Stimulated activated CD8-positive, alpha-beta memory T cell treated with anti-CD3 and anti-CD28 coated beads, Interleukin-12 subunit alpha, Interleukin-12 subunit beta, amount 100 ng/mL, for 24 hours (primary cell): ENCODE results near the gene PRRT4.

ENCODE experiments used
- DNase-seq: peaks from one replicate; pipeline ENCODE4 v3.0.0-alpha.2; 2020; ENCODE audit errors: extremely low read depth

The PRRT4 gene

DNA sequence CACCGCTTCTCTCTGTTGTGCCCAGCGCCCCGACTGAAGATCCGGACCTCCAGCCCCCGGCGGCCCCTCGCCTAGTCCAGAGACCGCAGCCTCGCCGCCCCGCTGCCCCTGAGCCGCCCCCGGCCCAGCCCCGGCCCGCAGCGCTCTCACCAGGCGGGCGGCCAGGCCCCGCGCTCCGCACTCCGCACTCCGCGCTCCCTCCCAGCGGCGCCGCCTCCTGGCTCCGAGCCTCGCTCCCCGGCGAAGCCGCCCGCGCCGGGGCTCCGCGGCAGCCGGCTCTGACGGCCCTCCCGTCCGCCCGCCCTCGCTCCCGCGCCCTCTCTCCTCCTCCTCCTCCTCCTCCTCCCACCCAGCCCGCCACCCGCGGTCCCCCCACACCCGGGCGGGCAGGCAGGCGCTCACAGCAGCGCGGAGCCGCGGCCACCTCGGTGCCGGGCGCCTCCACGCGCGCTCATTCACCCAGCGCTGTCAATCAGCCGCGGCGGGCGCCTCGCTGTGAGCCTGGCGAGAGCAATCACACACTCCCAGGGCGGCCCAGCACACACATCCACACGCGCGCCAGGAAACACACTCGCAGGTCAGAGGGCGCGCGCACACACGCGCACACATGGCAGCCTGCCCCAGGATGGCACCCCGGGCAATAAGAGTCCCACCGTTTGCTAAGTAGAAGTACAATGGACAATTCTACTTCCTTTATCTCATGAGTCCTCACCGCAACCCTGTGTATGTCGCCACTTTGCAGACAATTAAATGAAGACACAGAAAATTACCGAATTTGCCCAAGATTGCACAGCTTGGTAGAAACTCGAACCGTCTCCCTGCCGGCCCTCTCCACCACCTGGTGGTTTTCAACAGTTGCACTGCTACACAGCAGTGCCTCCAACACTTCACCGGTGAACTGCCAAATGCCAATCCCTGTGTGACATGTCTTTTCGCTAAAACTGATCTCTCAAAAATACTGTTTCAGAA lies at the start of gene PRRT4:
Gene PRRT4 (minus strand): TSS at position 280 of the 969 bp plus-strand sequence.
- no peak for DNase-seq

DNA sequence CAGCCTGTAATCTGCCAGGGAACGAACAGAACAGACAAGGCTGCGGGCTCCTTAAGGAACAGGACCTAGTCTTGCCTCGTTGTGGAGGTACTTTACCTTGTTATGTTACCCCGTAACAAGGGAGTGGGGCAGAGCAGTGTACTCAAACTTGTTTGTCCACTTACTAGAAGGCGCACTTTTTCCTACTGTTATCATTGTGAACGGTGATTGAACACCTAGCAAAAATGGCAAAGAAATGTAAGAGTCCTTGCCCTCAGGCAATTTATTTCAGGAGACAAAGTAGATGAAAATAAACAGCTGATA lies 48.9 kb upstream of the PRRT4 start:
- no peak for DNase-seq

DNA sequence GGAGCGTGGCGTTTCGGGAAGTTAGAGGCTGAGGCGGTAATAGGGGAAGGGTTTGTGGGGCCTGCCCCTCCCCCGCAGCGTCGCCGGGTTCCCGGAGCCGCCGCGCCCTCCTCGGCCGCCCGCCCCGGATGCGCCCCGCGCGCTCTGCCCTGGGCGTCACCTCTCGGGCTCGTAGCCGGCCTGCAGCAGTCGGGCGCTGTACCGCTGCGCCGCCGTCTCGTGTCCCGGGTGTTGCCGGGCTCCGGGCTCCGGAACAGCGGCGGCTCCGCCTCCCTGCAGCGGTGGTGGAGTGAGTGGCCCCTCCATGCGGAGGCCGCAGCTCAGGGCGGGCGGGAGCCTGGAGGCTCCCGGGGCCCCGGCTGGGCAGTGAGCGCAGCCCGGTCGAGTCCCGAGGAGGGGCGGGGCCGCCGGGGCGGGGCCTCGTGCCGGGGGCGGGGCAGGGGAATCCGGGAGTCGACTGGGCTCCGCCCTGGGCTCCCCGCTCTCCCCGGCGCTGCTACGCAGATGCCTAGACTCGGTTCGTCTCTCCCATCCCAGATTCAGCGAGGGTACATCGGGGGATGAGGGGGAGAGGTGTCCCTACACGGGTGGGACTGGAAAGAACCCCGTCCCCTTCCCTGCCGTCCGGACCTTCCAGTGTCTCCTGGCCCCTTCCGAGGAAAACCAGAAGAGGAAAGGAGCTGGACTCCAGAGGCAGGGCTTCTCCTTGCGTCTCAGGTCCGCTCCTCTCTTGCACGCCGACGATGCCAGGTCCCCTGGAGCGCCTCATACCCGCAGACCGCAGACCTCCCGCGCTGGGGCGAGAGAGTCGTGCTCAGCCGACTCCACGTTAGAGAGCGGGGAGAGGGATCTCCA lies 48.3 kb upstream of the PRRT4 start, which contains the start of gene IMPDH1:
Gene IMPDH1 (minus strand): TSS at position 387 of the 855 bp plus-strand sequence. CDS start 81 bp downstream, at position 306.
- DNase-seq = peak; percentile 71

DNA sequence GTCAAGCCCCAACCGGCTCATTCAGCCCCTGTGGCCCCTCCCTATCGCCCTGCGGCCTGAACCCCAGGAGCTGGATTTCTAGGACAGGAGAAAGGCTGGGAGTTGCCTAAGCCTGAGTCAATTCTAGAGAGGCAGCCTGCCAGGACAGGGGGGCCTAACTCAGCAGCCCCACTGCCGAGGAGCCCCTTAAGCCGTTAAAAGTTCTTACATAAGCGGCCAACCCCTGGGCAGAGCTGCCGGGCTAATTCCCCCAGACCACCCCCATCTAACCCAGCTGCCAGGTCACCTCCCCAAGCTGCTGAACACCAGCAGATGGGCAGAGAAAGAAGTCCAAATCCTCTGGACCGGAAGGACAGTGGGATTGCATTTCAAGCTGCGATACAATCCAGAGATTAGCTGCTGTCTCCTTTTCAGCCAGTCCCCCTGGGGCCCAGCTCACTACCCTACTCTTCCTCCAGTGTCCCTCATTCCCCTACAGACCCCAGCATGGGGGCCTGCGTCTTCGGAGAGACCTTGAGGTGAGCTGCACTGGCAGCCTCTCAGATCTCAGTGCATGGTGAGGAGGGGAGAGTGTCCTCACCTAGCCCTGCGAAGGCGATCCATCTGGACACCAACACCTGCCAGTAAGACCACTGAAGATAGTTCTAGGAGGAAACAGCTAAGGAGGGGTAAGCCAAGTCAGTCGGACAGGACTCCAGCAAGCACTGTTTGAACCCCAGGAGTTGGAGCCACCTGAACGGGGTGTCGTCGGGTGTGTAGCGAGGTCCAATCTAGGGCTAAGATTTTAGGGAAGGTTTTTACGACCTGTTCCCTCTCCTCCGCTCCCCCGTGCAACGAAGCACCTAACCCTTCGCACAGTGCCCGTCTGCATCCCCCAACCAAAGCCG lies 47.5 kb upstream of the PRRT4 start:
- no peak for DNase-seq

DNA sequence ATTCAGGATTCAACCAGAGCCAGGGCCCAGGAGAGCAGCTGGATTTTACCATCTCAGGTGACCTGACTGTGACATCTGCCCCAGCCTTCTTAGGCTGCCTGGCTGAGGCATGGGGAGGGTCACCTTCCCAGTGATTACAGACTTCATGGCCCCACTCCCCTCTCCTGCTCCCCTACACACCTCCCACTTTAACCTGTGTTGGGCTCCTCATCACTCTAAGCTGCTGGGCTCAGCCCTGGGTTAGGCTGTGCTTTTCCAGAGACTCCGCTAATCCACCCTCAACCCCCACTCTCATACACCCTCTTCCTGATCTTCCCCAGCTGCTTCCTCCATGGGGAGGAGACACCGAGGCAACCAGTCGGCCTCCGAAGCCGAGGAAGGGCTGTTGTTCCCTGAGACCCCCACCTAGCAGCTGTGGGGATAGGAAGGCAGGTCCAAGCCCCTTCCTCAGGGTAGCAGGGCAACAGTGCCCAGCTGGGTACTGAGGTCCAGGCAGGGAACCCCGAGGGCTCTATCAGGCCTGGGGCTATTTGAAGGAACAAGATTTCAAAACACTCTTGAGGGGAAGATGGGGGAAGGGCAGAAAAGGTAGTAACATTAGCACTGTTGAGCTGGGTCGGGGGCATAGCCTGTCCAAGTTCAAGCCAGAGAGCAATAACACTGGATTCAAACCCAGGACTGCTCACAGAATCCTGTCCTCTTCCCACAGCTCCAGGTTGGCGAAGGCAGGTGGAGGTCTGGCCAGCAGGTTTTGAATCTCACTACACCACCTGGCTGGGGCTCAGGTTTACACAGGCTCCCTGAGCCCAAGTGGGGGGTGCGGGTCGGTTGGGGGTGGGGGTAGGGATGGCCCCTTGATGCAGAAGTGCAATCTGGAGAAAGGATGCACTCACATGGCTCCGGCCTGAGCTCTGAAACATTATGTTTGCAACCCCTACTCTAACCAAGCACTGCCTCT lies 46.5 kb upstream of the PRRT4 start:
- DNase-seq = no peak

DNA sequence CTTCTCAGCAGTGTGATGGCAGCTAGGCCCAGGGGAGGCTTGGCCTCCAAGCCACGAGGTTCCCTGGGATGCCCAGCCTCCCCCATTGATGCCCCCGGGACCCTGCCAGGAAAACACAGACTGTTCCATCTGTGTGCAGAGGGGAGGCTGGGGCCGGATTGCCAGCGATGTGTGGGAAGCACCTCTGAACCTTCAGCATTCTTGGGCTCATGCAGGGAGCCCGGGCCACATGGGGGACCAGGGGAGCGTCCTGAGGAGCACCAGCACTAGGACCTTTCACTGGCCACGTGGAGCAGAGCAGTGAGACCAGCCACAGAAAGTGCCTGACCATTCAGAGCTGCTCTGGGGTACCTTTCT lies 45.7 kb upstream of the PRRT4 start:
- DNase-seq = no peak

DNA sequence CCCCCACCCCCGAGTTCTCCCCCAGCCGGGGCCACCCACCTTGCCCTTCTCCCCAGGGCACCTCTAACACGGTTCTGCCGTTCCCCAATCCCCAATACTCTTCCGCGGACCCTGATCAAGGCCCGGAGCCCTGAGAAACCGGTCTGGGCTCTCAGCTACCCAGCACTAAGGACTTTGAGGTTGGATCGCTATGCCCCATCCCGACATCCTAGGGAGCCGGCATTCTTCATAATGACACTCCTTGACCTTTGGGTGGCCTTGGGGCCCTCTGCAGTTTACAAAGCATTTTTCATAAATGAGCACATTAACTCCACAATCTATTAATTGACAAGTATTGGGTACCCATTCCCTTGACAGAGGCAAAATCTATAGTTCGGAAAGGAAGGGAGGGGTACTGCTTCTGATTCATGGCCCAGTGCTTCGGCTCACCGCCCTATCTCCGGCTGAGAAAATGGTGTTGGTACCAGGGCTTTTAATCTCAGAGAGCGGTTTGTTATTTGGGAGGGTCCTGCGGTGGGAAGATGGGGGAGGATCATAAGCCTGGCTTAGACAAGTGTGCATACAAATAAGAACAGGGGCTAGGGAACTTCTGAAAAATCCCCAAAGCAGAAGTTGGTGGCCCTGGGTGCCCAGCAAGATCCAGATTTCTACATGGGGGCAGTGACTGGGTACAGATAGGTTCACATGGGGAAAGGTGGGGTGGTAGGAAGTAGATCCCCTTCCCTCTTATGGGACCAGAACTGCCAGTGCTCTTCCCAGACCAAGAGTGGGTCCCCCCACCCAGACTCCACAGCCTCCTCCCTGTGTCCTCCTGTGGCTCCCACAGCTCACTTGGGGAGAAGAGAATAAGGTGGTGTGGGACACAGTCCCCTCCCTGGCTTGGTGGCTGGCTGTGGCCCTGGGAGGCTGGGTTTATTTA lies 45.1 kb upstream of the PRRT4 start:
- no peak for DNase-seq

DNA sequence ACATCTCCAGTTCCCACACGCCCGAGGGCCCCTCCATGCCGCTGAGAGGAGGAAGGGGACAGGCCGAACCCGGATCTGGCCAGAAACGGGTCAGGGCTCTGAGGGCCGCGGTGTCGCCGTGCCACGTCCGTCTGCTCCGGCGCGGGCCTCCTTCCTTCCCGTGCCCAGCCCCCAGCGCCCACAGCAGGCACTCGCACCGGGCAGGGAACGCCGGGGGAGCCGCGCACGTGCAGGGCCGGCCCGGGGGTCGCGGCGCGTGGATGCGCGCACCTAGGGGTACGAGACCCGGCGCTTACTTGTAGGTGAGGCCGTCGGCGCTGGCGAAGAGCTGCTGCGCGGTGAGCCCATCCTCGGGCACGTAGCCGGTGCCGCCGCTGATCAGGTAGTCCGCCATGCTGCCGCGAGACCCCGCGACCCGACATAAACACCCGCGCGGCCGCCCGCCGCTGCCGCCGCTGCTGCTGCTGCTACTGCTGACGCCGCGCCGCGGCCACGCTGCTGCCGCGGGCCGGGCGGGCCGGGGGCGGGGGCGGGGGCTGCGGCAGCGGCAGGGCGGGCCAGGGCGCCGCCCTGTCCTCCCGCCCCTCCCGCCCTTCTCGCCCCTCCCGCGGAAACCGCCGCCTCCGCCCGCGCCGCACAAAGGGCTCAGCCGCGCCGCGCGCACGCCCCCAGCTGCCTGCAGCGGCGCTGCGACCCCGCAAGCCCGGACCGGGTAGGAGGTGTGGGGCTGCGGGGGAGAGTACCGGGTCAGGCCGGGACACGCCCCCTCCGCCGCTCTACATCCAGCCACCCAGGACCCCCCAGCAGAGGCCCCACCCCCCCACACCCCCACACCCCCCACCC lies 44.2 kb upstream of the PRRT4 start:
- no peak for DNase-seq

DNA sequence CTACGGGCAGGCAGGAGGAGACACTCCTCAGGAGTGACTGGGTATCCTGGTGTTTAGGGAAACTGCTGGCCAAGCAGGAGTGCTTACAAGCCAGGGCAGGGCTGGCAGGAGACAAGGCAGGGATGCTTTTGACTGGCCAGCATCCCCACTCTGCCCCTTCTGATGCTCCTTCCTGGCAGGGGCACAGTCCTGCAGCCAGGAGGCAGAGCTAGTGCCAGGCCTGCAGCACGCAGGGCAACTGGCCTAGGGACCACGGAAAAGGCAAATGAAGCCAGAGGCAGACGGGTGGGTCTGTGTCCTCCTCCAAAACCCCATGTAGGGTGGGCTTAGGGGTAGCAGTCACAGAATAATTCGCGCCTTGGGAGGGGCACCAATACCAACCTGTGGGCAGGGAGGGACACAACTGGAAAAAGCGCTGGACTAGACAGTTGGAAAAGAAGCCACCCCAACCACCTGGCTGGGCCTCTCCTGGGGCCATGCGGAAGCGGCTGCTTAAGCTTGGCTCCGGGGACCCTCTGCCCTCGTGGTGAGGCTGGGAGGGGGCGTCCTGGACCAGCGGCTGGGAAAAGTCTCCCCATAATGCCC lies 43.5 kb upstream of the PRRT4 start:
- no peak for DNase-seq

DNA sequence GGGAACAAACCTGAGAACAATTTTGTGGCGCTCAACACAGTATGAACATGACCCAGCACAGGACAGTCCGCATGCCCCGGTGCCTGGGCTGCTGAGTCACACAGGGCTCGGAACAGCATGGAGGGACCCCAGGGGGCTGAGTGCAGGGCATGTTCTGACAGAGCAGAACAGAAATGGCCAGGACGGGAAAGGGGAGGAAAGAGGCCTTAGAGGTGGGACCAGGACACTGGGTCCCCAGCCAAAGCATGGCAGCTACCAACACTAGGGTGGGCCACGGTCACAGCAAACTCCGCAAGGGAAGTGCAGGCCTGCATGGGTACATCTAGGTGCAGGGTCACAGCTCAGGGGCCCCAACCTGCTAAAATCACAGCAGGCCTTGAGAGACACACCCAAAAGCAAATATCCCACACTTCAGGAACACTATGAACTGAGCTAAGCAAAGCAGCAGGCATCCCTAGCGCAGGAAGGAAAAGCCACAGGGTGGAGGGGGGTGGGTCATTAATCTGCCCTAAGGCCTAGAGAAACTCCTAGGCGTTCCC lies 42.7 kb upstream of the PRRT4 start:
- DNase-seq = no peak

DNA sequence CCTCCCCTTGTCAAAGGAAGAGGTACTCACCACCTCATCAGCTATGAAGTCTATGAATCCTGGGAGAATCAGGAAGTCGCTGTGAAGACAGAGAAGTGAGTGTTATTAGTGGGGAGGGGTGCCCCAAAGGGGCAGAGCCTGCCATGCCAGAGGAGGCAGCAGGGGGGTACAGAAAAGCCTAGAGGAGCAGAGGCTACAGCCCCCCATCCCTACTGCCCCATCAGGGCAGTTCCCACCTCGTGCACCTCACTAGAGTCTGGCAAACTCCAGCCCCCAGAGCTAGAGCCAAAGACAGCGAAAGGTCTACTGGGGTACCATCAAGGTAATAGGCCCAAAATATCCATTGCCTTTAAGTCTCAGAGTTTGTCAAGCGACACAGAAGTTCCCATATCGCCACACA lies 42.2 kb upstream of the PRRT4 start:
- DNase-seq = no peak

DNA sequence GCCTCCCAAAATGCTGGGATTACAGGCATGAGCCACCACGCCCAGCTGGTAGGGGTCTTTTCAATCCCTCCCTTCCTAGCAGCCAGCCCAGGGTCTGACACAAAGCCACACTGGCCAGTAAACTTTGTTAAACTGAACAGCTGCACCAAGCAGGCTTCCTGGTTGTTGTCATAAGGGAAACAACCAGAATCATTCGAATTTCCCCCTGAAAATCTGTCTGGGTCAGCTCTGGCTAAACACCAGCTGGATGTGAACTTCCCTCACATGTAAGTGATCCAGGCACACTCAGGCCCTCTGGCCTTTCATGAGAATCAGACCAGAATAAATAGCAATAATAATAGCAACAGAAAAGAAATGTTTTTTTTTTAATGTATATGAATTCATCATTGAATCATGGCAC lies 40.9 kb upstream of the PRRT4 start:
- no peak for DNase-seq

DNA sequence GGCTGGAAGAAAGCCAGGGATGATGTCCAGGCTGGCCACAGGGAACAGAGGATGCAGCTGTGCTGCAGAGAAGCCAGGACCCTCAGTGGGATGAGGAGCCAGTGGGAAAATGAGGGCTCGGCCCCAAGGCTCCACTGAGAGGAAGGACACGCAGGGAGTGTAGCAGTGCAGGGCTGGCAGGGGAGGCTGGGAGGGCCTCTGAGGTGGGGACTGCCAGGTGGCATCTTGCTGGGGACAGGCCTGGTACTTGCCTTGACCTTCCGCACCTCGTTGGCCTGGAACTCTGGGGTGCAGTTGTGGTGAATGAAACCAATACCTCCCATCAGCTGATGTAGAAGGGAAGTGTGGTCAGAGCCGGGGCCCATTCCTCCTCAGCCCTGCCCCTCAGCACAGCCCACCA lies 39.1 kb upstream of the PRRT4 start:
- DNase-seq = no peak

DNA sequence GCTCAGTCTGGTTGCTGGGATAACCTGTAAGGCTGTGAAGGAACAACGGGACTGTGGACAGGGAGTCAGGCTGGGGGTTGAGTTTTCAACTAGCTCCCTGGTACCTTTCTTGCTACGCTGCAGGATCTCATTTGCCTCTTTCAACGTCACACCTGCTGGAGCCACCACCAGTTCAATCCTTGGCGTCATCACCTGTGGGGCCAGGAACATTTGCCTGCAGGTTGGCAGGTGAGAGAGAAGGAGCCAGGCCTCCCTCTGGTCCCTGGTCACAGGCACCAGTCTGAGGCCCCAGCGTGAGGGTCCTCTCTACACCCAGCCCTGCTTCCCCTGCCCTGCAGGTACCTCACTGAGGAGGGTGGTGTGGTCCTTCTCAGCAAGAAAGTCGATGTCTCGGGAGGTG lies 38.5 kb upstream of the PRRT4 start:
- DNase-seq = no peak

DNA sequence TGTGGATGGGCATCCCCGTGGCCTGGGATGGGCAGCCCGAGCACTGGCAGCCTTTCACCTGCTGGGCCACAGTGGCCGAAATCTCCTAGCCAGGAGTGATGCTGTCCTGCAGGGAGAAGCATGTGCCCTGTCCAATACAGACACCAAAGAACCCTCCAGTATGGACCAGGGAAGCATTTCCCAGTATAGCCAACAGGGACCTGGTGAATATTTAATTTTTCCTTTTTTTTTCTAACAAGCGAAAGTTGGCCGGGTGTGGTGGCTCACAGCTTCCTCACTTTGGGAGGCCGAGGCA lies 37.3 kb upstream of the PRRT4 start:
- DNase-seq = no peak

DNA sequence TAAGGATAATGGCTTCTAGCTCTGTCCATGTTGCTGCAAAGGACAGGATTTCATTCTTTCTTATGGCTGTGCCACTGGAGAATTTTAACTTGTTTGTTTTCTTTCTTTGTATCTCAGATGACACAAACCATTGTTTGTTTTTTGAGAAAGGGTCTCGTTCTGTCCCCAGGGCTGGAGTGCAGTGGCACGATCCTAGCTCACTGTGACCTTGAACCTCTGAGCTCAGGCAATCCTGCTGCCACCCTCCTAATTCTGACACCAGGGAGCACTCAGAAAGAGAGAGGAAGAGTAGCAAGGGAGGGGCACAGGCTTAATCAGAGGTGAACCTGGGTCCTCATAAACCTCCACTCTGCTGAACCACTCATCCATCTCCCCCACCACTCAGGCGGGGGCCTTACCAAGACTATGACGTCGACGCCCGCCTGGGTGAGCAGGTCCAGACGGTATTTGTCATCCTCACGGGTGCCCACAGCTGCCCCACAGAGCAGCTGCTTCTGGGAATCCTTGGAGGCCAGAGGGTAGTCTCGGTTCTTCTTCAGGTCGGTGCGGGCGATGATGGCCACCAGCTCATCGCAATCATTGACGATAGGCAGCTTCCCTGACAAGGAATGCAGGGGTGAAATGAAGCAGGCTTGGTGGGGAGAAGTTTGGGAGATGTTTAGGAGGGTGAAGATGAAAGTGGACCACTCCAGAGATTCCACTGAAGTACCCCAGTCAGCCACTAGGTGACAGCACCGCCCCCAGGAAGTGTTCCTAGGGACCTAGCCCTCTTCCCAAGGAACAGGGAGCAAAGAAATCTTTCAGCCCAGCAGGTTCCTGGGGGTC lies 36.7 kb upstream of the PRRT4 start:
- no peak for DNase-seq

DNA sequence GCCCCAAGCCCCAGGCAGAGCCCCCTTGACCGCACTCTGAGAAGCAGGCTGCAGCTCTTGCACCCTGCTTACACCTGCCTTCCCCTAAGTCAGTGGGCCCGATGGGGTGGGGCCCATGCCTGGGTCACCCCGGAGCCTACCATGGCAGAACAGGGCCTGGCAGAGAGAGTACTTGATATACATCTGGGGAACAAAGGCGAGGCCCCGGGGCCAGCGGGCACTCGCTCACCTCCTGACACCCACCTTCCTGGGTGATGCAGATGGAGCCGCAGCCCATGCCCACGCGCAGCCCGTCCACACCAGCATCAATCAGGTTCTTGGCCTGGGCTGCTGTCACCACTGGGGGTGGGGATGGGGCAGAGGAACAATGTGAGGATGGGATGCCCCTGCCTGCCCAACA lies 34.9 kb upstream of the PRRT4 start:
- no peak for DNase-seq
